Bronchial epithelial cell (primary cell): ENCODE measurements around the gene RFX5. TPM values are rescaled to one million over a fixed set of nuclear protein-coding genes. Genes with fewer than 3 reads are reported as not detected.

Experiments used
- DNase-seq: peaks from one replicate; pipeline ENCODE4 v3.0.0-alpha.2; 2010; ENCODE audit warnings: low read depth
- FAIRE-seq: peaks from 2 replicates; lab custom pipeline; 2011; peaks lifted over from hg19 to GRCh38; lab: Jason Lieb, UNC
- H3K27me3 ChIP-seq: 2 replicates; pipeline ENCODE4 v1.5.1; 2011; ENCODE audit warnings: low read length; ENCODE audit not compliant: control insufficient read depth, insufficient read depth
- H3K36me3 ChIP-seq: 2 replicates; pipeline ENCODE4 v1.5.1; 2011; ENCODE audit warnings: low read length; ENCODE audit not compliant: control insufficient read depth, insufficient read depth
- H3K4me3 ChIP-seq: 2 replicates; pipeline ENCODE4 v1.5.1; 2011; ENCODE audit warnings: mild to moderate bottlenecking, low read depth, low read length, control low read depth
- total RNA-seq: library from RNA; depleted of rRNA; stranded (reverse); fragments of >200 nt; gene quantifications from 2 replicates; pipeline ENCODE4 v1.2.1, GENCODE V29; 2014
- TF ChIP-seq, protein P1 (sequence below): IDR thresholded peaks from 2 replicates; pipeline ENCODE4 v1.5.1; 2011; ENCODE audit warnings: mild to moderate bottlenecking, moderate library complexity, low read length, control low read depth, inconsistent platforms; ENCODE audit not compliant: insufficient read depth, severe bottlenecking

Gene RFX5
- total RNA-seq, 1 donor from 2014 or later: 16.6 TPM

DNA sequence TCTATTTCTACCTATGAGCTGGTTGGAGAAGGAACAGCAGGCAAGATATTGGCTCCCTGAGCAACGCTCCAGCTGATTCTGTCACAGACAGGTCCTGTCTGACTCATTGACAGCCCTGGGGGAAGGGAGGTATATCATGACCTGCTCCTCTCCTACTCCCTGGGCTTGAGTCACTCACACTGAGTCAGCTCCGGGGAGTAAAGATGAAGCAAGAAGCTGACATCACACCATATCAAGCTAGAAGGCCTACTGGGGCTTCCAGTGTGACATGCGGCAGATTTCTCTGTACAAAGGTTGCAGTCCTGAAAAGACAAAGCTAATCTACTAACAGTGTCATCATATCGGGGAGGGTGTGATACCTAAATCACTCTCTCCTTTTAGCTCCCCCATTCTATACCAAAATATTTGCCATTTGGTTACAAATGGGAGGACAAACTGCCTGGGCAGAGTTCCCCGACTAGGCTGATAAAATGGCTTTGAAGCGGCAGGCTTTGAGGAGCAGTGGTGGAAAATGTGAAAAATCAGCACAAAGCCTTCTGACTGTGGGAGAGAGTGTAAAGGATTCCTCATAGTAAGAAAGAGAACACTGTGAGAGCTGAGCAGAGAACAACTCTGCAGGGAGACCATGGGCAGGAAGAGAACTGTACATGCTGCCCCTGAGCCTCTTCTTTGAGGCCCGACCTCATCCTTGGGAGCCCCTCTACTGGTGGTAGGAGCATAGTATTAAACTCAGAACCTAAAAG is 35.3 kb downstream of the RFX5 start:
- TF ChIP-seq, protein P1, sequence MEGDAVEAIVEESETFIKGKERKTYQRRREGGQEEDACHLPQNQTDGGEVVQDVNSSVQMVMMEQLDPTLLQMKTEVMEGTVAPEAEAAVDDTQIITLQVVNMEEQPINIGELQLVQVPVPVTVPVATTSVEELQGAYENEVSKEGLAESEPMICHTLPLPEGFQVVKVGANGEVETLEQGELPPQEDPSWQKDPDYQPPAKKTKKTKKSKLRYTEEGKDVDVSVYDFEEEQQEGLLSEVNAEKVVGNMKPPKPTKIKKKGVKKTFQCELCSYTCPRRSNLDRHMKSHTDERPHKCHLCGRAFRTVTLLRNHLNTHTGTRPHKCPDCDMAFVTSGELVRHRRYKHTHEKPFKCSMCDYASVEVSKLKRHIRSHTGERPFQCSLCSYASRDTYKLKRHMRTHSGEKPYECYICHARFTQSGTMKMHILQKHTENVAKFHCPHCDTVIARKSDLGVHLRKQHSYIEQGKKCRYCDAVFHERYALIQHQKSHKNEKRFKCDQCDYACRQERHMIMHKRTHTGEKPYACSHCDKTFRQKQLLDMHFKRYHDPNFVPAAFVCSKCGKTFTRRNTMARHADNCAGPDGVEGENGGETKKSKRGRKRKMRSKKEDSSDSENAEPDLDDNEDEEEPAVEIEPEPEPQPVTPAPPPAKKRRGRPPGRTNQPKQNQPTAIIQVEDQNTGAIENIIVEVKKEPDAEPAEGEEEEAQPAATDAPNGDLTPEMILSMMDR: no peak
- DNase-seq: peak; percentile 100
- FAIRE-seq: peak; percentile 64
- H3K36me3 ChIP-seq: peaks cover 29% of the 10 kb centered on the region
- H3K27me3 ChIP-seq: no peaks in the 10 kb centered on the region
- no peak overlapping the region for H3K4me3 ChIP-seq

DNA sequence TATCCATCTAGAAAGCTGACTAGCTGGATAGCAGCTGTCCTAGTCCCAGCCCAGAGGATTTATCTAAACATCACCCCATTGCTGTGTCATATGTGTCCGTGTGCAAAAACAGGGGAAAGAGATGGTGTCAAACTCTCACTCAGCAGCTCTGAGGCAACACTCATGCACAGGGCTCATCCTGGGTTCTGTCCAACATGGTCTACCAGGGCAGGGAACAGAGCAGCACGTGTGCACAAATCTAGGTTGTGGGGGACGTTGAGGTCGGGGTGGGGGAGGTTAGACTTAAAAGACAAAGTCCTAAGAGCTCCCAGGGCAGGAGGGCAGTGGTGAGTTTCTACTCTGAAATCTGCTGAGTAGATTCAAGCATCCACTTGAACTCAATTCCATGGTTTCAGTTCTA is 36.0 kb downstream of the RFX5 start:
- DNase-seq (no peak), FAIRE-seq (no peak)
- H3K4me3 ChIP-seq: no peak overlapping the region
- TF ChIP-seq, protein P1: no peak
- H3K27me3 ChIP-seq: no peaks in the 10 kb centered on the region
- peaks cover 28% of the 10 kb centered on the region for H3K36me3 ChIP-seq

DNA sequence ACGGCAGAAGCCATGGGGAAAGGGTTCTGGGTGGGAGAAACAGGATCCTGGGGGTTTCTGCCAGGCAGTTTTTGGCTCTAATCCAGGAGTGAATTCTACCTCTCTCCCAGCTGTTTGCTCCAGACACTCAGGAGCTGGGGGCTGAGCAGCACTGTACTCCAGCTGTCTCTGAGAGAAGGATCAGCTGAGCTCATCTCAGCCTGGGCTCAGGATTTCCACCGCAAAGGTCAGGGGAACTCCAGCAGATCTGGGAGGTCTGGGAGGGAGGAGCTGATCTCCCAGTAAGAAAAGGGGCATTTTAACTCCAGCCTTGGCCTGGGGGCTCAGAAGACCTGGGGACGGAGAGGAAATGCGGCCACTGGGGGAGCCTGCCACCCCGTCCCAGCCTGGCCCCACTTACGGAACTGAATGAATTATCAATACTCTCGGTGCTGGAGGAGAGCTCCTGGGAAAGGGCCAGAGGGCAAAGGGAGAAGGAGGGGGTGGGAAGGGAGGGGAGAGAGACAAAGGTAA is 37.2 kb downstream of the RFX5 start:
- peaks cover 33% of the 10 kb centered on the region for H3K36me3 ChIP-seq
- no peak overlapping the region for H3K4me3 ChIP-seq
- DNase-seq: no peak
- TF ChIP-seq, protein P1: no peak
- no peaks in the 10 kb centered on the region for H3K27me3 ChIP-seq
- FAIRE-seq: no peak

DNA sequence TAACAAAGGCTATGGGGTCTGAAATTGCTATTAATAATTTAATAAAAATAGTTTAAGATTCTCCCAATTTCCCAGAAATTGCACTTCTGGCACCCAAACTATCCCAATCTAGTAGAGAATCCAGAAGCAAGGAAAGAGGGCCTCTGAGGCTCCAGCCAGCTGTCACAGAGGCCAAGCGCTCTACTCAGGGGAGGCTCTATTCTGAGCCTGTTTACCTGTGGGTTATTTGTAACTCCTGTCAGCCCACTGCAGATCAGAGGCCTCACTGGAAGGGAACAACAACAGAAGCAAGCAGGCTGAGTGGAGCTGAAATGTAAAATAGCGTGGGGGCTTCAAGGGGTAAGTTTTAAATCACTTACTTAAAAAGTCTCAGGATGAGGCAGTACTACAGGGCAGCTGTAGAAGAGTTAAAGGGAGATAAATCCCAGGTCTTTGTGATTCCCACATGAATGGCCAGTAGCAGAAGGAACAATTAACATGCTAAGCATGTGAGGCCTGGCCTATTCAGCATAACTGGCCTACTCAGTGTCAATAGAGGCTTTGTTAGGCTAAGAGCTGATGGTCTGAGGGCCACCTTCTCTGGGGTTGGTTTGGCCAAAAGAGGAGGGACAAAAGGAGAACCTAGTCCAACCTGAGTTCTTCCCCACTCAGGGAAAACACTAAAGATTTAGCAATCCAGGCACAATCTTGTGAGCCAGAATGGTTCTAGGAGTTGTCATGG is 52.1 kb downstream of the RFX5 start:
- Histone ChIP-seq H3K36me3 (peaks cover 29% of the 10 kb centered on the region), H3K27me3 (no peaks in the 10 kb centered on the region), H3K4me3 (no peak overlapping the region)
- DNase-seq (no peak), FAIRE-seq (no peak)
- TF ChIP-seq, protein P1: no peak

DNA sequence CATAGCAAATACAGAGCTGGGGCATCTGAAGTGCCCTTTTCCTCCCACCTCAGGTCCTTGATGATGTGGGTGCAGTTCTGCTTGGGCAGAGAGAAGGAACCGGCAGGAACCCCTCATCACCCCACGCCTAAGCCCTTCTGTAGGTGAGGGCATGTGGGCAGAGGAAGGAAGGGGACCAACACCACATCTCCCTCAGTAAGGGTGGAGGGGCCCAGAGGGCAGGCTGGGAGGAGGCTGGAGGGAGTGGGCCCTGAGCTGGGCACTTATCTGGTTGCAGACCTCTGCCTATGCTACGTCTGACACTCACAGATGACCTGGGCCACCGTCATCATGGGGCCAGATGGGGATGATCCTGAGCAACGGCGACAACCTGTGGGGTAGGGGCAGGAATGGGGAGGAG is 54.0 kb downstream of the RFX5 start:
- DNase-seq (no peak), FAIRE-seq (no peak)
- peaks cover 36% of the 10 kb centered on the region for H3K36me3 ChIP-seq
- H3K27me3 ChIP-seq: no peaks in the 10 kb centered on the region
- H3K4me3 ChIP-seq: no peak overlapping the region
- TF ChIP-seq, protein P1: no peak
